SK-N-SH treated with all-trans-retinoic acid at 6 μM for 48 hours (cell line): ENCODE data around the gene SNX30.
A peak's percentile ranks its signal among the peaks of the same experiment; 100 is the strongest.

ENCODE experiments used
- ATAC-seq: fragments of 200-7000 bp; cut with Tn5 transposase; 3 replicates; pipeline ENCODE4 v1.9.1; 2020; ENCODE audit warnings: mild to moderate bottlenecking, moderate library complexity
- BACH2 ChIP-seq: fragments of 250-450 bp; sonication (Bioruptor Pico); IDR thresholded peaks from 2 replicates; pipeline ENCODE4 v1.9.0; 2021; ENCODE audit warnings: mild to moderate bottlenecking, borderline replicate concordance
- CREB5 ChIP-seq: fragments of 250-450 bp; sonication (Bioruptor Pico); IDR thresholded peaks from 2 replicates; pipeline ENCODE4 v1.5.1; 2020; ENCODE audit warnings: low read depth, mild to moderate bottlenecking, moderate library complexity
- CSDC2 ChIP-seq: fragments of 250-450 bp; sonication (Bioruptor Pico); IDR thresholded peaks from 2 replicates; pipeline ENCODE4 v1.5.0; 2020; ENCODE audit warnings: mild to moderate bottlenecking, moderate library complexity
- PATZ1 ChIP-seq: fragments of 250-450 bp; sonication (Bioruptor Pico); IDR thresholded peaks from 2 replicates; pipeline ENCODE4 v1.8.0; 2020; ENCODE audit warnings: mild to moderate bottlenecking, moderate library complexity, borderline replicate concordance
- POU6F1 ChIP-seq: fragments of 250-450 bp; sonication (Bioruptor Pico); IDR thresholded peaks from 2 replicates; pipeline ENCODE4 v1.8.0; 2021; ENCODE audit warnings: low read depth, mild to moderate bottlenecking, moderate library complexity, borderline replicate concordance
- RARB ChIP-seq: fragments of 250-450 bp; sonication (Bioruptor Pico); IDR thresholded peaks from 2 replicates; pipeline ENCODE4 v1.8.0; 2021; ENCODE audit warnings: mild to moderate bottlenecking, moderate library complexity
- TCF4 ChIP-seq: fragments of 250-450 bp; sonication (Bioruptor Pico); IDR thresholded peaks from 2 replicates; pipeline ENCODE4 v1.8.0; 2021; ENCODE audit warnings: mild to moderate bottlenecking, moderate library complexity, borderline replicate concordance
- TOX ChIP-seq: fragments of 250-450 bp; sonication (Bioruptor Pico); IDR thresholded peaks from 2 replicates; pipeline ENCODE4 v1.8.0; 2021; ENCODE audit warnings: mild to moderate bottlenecking, moderate library complexity, borderline replicate concordance
- ZC3H10 ChIP-seq: fragments of 250-450 bp; sonication (Bioruptor Pico); IDR thresholded peaks from 2 replicates; pipeline ENCODE4 v1.5.1; 2021; ENCODE audit warnings: mild to moderate bottlenecking, moderate library complexity
- ZFP3 ChIP-seq: fragments of 250-450 bp; sonication (Bioruptor Pico); IDR thresholded peaks from 2 replicates; pipeline ENCODE4 v1.5.0; 2020; ENCODE audit warnings: mild to moderate bottlenecking, moderate library complexity
- ZFP30 ChIP-seq: fragments of 450-650 bp; formaldehyde crosslinking; IDR thresholded peaks from 2 replicates; pipeline ENCODE4 v1.5.0; 2022; ENCODE audit warnings: mild to moderate bottlenecking, moderate library complexity
- ZNF565 ChIP-seq: fragments of 450-650 bp; formaldehyde crosslinking; conservative IDR thresholded peaks from 2 replicates; pipeline ENCODE4 v1.5.0; 2020; ENCODE audit warnings: low read depth, mild to moderate bottlenecking, moderate library complexity
- ZNF70 ChIP-seq: fragments of 450-650 bp; formaldehyde crosslinking; IDR thresholded peaks from 2 replicates; pipeline ENCODE4 v1.5.0; 2020; ENCODE audit warnings: mild to moderate bottlenecking, moderate library complexity
- ZNF8 ChIP-seq: fragments of 450-650 bp; formaldehyde crosslinking; IDR thresholded peaks from 2 replicates; pipeline ENCODE4 v1.5.0; 2020; ENCODE audit warnings: mild to moderate bottlenecking, moderate library complexity
- TF ChIP-seq, protein P1 (sequence below): fragments of 250-450 bp; sonication (Bioruptor Pico); IDR thresholded peaks from 2 replicates; pipeline ENCODE4 v1.5.1; 2021; ENCODE audit warnings: mild to moderate bottlenecking, moderate library complexity
- TF ChIP-seq, protein P2 (sequence below): fragments of 250-450 bp; sonication (Bioruptor Pico); IDR thresholded peaks from 2 replicates; pipeline ENCODE4 v1.5.0; 2020; ENCODE audit warnings: mild to moderate bottlenecking, moderate library complexity

SNX30 gene

GRCh38 chr9:112838342-112838741 is 87.8 kb downstream of the SNX30 start:
- TF ChIP-seq ZFP30 (CRISPR knock-in tag) (no peak), CREB5 (no peak), TCF4 (no peak)
- TF ChIP-seq, protein P1, sequence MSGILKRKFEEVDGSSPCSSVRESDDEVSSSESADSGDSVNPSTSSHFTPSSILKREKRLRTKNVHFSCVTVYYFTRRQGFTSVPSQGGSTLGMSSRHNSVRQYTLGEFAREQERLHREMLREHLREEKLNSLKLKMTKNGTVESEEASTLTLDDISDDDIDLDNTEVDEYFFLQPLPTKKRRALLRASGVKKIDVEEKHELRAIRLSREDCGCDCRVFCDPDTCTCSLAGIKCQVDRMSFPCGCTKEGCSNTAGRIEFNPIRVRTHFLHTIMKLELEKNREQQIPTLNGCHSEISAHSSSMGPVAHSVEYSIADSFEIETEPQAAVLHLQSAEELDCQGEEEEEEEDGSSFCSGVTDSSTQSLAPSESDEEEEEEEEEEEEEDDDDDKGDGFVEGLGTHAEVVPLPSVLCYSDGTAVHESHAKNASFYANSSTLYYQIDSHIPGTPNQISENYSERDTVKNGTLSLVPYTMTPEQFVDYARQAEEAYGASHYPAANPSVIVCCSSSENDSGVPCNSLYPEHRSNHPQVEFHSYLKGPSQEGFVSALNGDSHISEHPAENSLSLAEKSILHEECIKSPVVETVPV (CRISPR knock-in tag) = no peak
- ATAC-seq = no peak

GRCh38 chr9:112839331-112839730 is 88.8 kb downstream of the SNX30 start:
- no peak for ATAC-seq
- TF ChIP-seq CREB5 = no peak
- TF ChIP-seq, protein P1 (CRISPR knock-in tag) = no peak
- TF ChIP-seq PATZ1 (CRISPR knock-in tag) = no peak
- TF ChIP-seq CSDC2 = no peak

DNA sequence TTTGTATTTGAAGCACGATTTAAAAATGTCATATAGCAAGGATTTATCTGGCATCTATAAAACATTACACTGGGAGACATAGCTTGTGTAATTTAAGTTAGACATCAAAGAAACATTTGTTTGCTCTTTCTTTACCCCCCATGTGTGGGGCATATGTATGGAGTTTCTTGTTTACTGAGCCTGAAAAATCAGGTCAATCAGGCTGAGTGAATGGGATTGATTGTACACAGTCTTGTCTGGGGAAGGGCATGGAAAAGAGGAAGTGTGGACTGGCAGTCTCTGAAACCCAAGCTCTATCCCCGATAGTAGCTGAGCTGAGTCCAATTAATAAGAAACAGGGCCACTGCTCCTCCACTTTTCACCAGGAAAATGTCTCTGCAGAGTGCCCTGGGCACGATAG is 90.7 kb downstream of the SNX30 start:
- TF ChIP-seq POU6F1 (CRISPR knock-in tag) (no peak), RARB (no peak), ZFP3 (CRISPR knock-in tag) (no peak)
- no peak for ATAC-seq

GRCh38 chr9:112842555-112842954 is 92.0 kb downstream of the SNX30 start:
- TF ChIP-seq ZFP30 (CRISPR knock-in tag) (no peak), ZFP3 (CRISPR knock-in tag) (no peak), ZC3H10 (CRISPR knock-in tag) (no peak), TOX (CRISPR knock-in tag) (no peak), ZNF70 (no peak), ZNF565 (no peak), ZNF8 (no peak), BACH2 (CRISPR knock-in tag) (no peak), CSDC2 (no peak), TCF4 (no peak)
- no peak for ATAC-seq

DNA sequence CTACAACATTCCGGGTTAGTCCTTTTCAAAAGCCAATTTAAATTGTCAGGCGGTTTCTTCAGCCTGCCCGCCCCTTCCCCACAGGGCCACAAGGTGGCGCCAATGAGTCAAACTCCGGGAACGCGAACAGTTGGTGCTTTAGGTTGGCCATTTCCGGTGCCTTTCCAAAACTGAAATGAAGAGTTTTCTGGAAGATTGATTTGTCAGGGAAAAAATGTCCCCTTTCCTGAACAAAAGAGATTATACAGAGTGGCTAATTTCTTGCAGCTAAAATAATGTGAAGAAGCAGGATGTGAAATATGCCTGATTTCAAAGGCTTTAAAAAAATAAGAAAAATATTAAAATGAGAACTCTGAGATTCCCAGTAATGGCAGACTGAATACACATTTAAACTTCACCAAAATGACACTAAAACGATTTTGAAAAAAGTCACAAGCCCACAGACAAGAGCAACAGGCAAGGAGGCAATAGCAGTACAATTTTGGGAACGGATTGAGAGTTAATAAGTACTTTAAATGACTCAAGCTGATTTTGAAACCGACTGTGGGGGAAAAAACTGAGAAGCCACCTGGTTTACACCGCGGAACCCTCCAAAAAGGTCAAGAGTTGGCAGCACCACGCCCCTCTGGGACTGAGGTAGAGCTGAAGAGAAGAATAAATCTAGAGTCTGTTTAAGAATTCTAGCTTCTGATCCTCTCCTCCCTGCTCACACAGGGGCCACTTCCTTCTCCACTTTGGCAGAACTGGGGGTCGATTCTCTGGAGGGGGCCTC is 94.4 kb downstream of the SNX30 start:
- peak; percentile 89 for ATAC-seq

More for the DNA sequence above, 94.4 kb downstream of the SNX30 start:
- TF ChIP-seq, protein P2, sequence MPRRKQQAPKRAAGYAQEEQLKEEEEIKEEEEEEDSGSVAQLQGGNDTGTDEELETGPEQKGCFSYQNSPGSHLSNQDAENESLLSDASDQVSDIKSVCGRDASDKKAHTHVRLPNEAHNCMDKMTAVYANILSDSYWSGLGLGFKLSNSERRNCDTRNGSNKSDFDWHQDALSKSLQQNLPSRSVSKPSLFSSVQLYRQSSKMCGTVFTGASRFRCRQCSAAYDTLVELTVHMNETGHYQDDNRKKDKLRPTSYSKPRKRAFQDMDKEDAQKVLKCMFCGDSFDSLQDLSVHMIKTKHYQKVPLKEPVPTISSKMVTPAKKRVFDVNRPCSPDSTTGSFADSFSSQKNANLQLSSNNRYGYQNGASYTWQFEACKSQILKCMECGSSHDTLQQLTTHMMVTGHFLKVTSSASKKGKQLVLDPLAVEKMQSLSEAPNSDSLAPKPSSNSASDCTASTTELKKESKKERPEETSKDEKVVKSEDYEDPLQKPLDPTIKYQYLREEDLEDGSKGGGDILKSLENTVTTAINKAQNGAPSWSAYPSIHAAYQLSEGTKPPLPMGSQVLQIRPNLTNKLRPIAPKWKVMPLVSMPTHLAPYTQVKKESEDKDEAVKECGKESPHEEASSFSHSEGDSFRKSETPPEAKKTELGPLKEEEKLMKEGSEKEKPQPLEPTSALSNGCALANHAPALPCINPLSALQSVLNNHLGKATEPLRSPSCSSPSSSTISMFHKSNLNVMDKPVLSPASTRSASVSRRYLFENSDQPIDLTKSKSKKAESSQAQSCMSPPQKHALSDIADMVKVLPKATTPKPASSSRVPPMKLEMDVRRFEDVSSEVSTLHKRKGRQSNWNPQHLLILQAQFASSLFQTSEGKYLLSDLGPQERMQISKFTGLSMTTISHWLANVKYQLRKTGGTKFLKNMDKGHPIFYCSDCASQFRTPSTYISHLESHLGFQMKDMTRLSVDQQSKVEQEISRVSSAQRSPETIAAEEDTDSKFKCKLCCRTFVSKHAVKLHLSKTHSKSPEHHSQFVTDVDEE = no peak
- TF ChIP-seq ZNF70 (no peak), CSDC2 (no peak)
